ENCODE data around the gene SFXN2. TPM values are rescaled to one million over a fixed set of nuclear protein-coding genes. Genes with fewer than 3 reads are reported as not detected.

Gene SFXN2
- polyA plus RNA-seq, 2 of the 4 experiments (the other 2 are of a cell fraction) = 5.6 to 7.4 TPM

DNA sequence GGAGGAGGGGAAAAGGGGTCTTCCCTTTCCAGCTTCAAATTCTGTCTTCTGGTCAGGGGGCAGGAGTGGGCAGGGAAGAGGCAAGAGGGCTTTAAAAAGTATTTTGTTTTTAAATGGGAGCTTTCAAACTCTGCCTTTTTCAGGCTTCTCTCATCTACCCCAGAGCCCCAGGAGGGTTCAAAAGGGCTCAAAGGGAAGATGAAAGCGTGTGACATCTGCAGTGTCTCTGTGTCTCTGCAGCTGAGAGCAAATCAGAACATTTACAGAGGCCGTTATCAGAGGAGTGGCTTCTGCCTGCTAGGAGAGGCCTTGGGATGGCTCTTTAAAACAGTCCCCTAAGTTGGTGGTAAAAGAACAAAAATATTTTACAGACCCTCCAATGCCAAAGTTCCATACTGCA lies 39.9 kb upstream of the SFXN2 start:
- Histone ChIP-seq H3K4me1 (peaks cover 10% of the 10 kb centered on the region), H3K27ac (no peak overlapping the region), H3K9me3 (no peaks in the 10 kb centered on the region), H3K4me3 (no peak overlapping the region), H3K4me2 (no peak overlapping the region)
- no peak for TF ChIP-seq NPAS2 (CRISPR knock-in tag; IDR thresholded peaks at IDR 0.05; ENCODE audit: borderline replicate concordance)
- TF ChIP-seq JUNB (IDR thresholded peaks at IDR 0.05) = no peak
- no peak for TF ChIP-seq ESRRA (IDR thresholded peaks at IDR 0.05; ENCODE audit: borderline replicate concordance, low read length)
- POLR2A ChIA-PET = interaction anchor here (1.7 kb wide), 1 partner anchor 39 kb away, joined by 6 read pairs; the partner anchor contains the start of genes ARL3 and SFXN2
- WGBS (ENCODE audit: missing lambda C conversion rate) = 95% methylated on average over 2 of the region's 2 CpGs
- ATAC-seq (no peak), FAIRE-seq (no peak), DNase-seq (ENCODE audit: low read depth in 1 of 2, low spot score in 1 of 2) (no peak)
- CTCF ChIA-PET = interaction anchor here (0.9 to 7.3 kb wide), 5 partner anchors 7 to 171 kb away, joined by 4 to 71 read pairs (median 5); partner anchors contain the start of genes SUFU and TRIM8

GRCh38 chr10:102675011-102675665 lies 39.3 kb upstream of the SFXN2 start:
- no peak for FAIRE-seq
- no peak for ATAC-seq
- Histone ChIP-seq H3K27ac (no peak overlapping the region), H3K9me3 (no peaks in the 10 kb centered on the region), H3K4me1 (peaks cover 5% of the 10 kb centered on the region; the same call in 2 of the 3 replicates), H3K4me2 (no peak overlapping the region), H3K4me3 (no peak overlapping the region)
- ChIA-PET CTCF (interaction anchor here (0.9 to 7.3 kb wide), 7 partner anchors 8 to 171 kb away, joined by 3 to 71 read pairs (median 5); partner anchors contain the start of genes ARL3, SFXN2, SUFU and TRIM8), POLR2A (interaction anchor here (1.7 kb wide), 1 partner anchor 39 kb away, joined by 6 read pairs; the partner anchor contains the start of genes ARL3 and SFXN2)
- 62% methylated on average over 8 of the region's 8 CpGs for WGBS (ENCODE audit: missing lambda C conversion rate)
- TF ChIP-seq JUNB (IDR thresholded peaks at IDR 0.05) (no peak), FOSB (CRISPR knock-in tag; IDR thresholded peaks at IDR 0.05) (no peak), RAD21 (conservative IDR thresholded peaks at IDR 0.05 in 1 of 2, IDR thresholded peaks at IDR 0.05 in 1 of 2) (no peak), SMC3 (IDR thresholded peaks at IDR 0.05) (no peak), FOXS1 (CRISPR knock-in tag; IDR thresholded peaks at IDR 0.05) (no peak), RFX5 (IDR thresholded peaks at IDR 0.05) (no peak), POLR2AphosphoS2 (conservative IDR thresholded peaks at IDR 0.05; ENCODE audit: low read length) (no peak), HMGXB4 (CRISPR knock-in tag; IDR thresholded peaks at IDR 0.05; ENCODE audit: borderline replicate concordance) (no peak), CHD4 (IDR thresholded peaks at IDR 0.05; ENCODE audit: borderline replicate concordance) (no peak), MAFK (IDR thresholded peaks at IDR 0.05; ENCODE audit: partially characterized antibody) (no peak), CBX2 (IDR thresholded peaks at IDR 0.05; ENCODE audit: borderline replicate concordance, low read depth) (no peak), MAZ (IDR thresholded peaks at IDR 0.05; ENCODE audit: borderline replicate concordance, low read depth, low read length) (no peak), CEBPB (IDR thresholded peaks at IDR 0.05) (no peak), ZSCAN20 (CRISPR knock-in tag; IDR thresholded peaks at IDR 0.05) (no peak)
- TF ChIP-seq, protein P1, sequence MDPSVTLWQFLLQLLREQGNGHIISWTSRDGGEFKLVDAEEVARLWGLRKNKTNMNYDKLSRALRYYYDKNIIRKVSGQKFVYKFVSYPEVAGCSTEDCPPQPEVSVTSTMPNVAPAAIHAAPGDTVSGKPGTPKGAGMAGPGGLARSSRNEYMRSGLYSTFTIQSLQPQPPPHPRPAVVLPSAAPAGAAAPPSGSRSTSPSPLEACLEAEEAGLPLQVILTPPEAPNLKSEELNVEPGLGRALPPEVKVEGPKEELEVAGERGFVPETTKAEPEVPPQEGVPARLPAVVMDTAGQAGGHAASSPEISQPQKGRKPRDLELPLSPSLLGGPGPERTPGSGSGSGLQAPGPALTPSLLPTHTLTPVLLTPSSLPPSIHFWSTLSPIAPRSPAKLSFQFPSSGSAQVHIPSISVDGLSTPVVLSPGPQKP (IDR thresholded peaks at IDR 0.05; ENCODE audit: low read depth, low read length) = no peak
- TF ChIP-seq, protein P2, sequence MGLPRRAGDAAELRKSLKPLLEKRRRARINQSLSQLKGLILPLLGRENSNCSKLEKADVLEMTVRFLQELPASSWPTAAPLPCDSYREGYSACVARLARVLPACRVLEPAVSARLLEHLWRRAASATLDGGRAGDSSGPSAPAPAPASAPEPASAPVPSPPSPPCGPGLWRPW (IDR thresholded peaks at IDR 0.05) = no peak
- TF ChIP-seq, protein P3, sequence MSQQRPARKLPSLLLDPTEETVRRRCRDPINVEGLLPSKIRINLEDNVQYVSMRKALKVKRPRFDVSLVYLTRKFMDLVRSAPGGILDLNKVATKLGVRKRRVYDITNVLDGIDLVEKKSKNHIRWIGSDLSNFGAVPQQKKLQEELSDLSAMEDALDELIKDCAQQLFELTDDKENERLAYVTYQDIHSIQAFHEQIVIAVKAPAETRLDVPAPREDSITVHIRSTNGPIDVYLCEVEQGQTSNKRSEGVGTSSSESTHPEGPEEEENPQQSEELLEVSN (IDR thresholded peaks at IDR 0.05; ENCODE audit: borderline replicate concordance, low read depth) = no peak
- no peak for DNase-seq (ENCODE audit: low read depth in 1 of 2, low spot score in 1 of 2)
